GM12878 (cell line): ENCODE results near the gene CRAMP1. TPM values are rescaled to one million over a fixed set of nuclear protein-coding genes. Genes with fewer than 3 reads are reported as not detected.

Experiments used
- ATAC-seq: fragments of 200-7000 bp; cut with Tn5 transposase; 3 replicates; pipeline ENCODE4 v1.9.1; 2020; ENCODE audit warnings: mild to moderate bottlenecking, moderate library complexity
- BruUV-seq: library from RNA; stranded (reverse); fragments of 400-500 nt; replicated peaks from 2 replicates; lab custom pipeline; 2021; lab: Mats Ljungman, UMichigan
- CTCF ChIA-PET: fragments of 300-600 bp; sonication (Branson Sonifier 250); formaldehyde crosslinking; extraction: SDS; loops from one replicate; lab custom pipeline; 2021; ENCODE audit warnings: inconsistent platforms; lab: Yijun Ruan, JAX
- POLR2A ChIA-PET: fragments of 350-600 bp; formaldehyde crosslinking; extraction: SDS; loops from one replicate; lab custom pipeline; 2021; ENCODE audit warnings: inconsistent platforms; lab: Charles Lee
- RAD21 ChIA-PET: fragments of 300-600 bp; sonication (Branson Sonifier 250); formaldehyde crosslinking; loops from one replicate; lab custom pipeline; 2023; ENCODE audit warnings: antibody characterized with exemption; ENCODE audit not compliant: unreplicated experiment; lab: Charles Lee
- SMC1A ChIA-PET: fragments of 300-600 bp; sonication (Branson Sonifier 250); formaldehyde crosslinking; loops from one replicate; lab custom pipeline; 2023; ENCODE audit not compliant: unreplicated experiment, uncharacterized antibody; lab: Charles Lee
- DNase-seq: peaks from one replicate; pipeline ENCODE4 v3.0.0-alpha.2; 2011; ENCODE audit warnings: low read depth, low spot score
- FAIRE-seq: peaks from 3 replicates; lab custom pipeline; 2011; peaks lifted over from hg19 to GRCh38; lab: Jason Lieb, UNC
- H2AFZ ChIP-seq: 2 replicates; pipeline ENCODE4 v1.6.0; 2011; ENCODE audit warnings: low read depth, low read length, control low read depth; ENCODE audit not compliant: control insufficient read depth
- H3K27ac ChIP-seq: 2 replicates; pipeline ENCODE4 v1.5.1; 2011; ENCODE audit warnings: control low read depth; ENCODE audit not compliant: control insufficient read depth, insufficient read depth
- H3K27me3 ChIP-seq, 2 experiments: replicated peaks in 1 of 2; 2 replicates each; pipeline versions ENCODE4 v1.6.0 to v1.6.1; 2011; ENCODE audit warnings: low read length in 1 of 2; ENCODE audit not compliant: control insufficient read depth in 2 of 2, insufficient read depth in 2 of 2
- H3K36me3 ChIP-seq, 2 experiments: 2 replicates each; pipeline ENCODE4 v1.5.1; 2011; ENCODE audit warnings: low read length in 1 of 2; ENCODE audit not compliant: control insufficient read depth in 2 of 2, insufficient read depth in 2 of 2
- H3K4me1 ChIP-seq: 2 replicates; pipeline ENCODE4 v1.6.1; 2011; ENCODE audit warnings: mild to moderate bottlenecking, low read length, moderate library complexity, mixed read lengths; ENCODE audit not compliant: control insufficient read depth, insufficient read depth
- H3K4me2 ChIP-seq: 2 replicates; pipeline ENCODE4 v1.6.0; 2011; ENCODE audit warnings: control low read depth; ENCODE audit not compliant: control insufficient read depth, insufficient read depth
- H3K4me3 ChIP-seq: fragments of 200-600 bp; sonication (generic); 2 replicates; pipeline ENCODE4 v1.5.1; 2016
- H3K79me2 ChIP-seq: 2 replicates; pipeline ENCODE4 v1.6.0; 2011; ENCODE audit warnings: low read length; ENCODE audit not compliant: control insufficient read depth, insufficient read depth
- H3K9ac ChIP-seq: 2 replicates; pipeline ENCODE4 v1.8.0; 2011; ENCODE audit warnings: low read length, control low read depth, mixed read lengths; ENCODE audit not compliant: control insufficient read depth, insufficient read depth
- H3K9me3 ChIP-seq: replicated peaks from 3 replicates; pipeline ENCODE4 v1.5.1; 2011; ENCODE audit warnings: mild to moderate bottlenecking, low read length; ENCODE audit not compliant: control insufficient read depth, insufficient read depth
- H4K20me1 ChIP-seq: 2 replicates; pipeline ENCODE4 v1.6.0; 2011; ENCODE audit not compliant: control insufficient read depth, insufficient read depth
- ATF7 ChIP-seq: fragments of 450-650 bp; IDR thresholded peaks from 2 replicates; pipeline ENCODE4 v1.6.1; 2016; ENCODE audit warnings: low read depth, mild to moderate bottlenecking
- CBX3 ChIP-seq: fragments of 200-600 bp; sonication (generic); IDR thresholded peaks from 2 replicates; pipeline ENCODE4 v1.6.1; 2016; ENCODE audit warnings: low read depth, borderline replicate concordance
- ESRRA ChIP-seq: IDR thresholded peaks from 2 replicates; pipeline ENCODE4 v1.6.1; 2012; ENCODE audit warnings: mild to moderate bottlenecking, low read length, improper control_type of control experiment
- HDAC2 ChIP-seq: fragments of 200-600 bp; sonication (generic); IDR thresholded peaks from 2 replicates; pipeline ENCODE4 v1.6.1; 2017
- IRF3 ChIP-seq: fragments of 450-650 bp; IDR thresholded peaks from 2 replicates; pipeline ENCODE4 v1.6.1; 2014; ENCODE audit warnings: mild to moderate bottlenecking
- KDM1A ChIP-seq: fragments of 200-600 bp; sonication (generic); IDR thresholded peaks from 2 replicates; pipeline ENCODE4 v1.6.1; 2016; ENCODE audit warnings: borderline replicate concordance
- MXI1 ChIP-seq: fragments of 150-350 bp; IDR thresholded peaks from 2 replicates; pipeline ENCODE4 v1.6.1; 2011; ENCODE audit warnings: low read depth, mild to moderate bottlenecking, inconsistent platforms, low read length, improper control_type of control experiment
- POLR2AphosphoS2 ChIP-seq: IDR thresholded peaks from 2 replicates; pipeline ENCODE4 v1.6.1; 2011; ENCODE audit warnings: low read depth, mild to moderate bottlenecking, low read length, improper control_type of control experiment, moderate library complexity
- RELA ChIP-seq: fragments of 450-650 bp; IDR thresholded peaks from 2 replicates; pipeline ENCODE4 v1.8.0; 2014; ENCODE audit warnings: borderline replicate concordance; ENCODE audit not compliant: partially characterized antibody
- RFX5 ChIP-seq: IDR thresholded peaks from 2 replicates; pipeline ENCODE4 v1.6.1; 2011; ENCODE audit warnings: low read depth, low read length, improper control_type of control experiment
- RUNX3 ChIP-seq: IDR thresholded peaks from 2 replicates; pipeline ENCODE4 v1.6.1; 2012; ENCODE audit warnings: low read length, inconsistent platforms
- SMAD1 ChIP-seq: fragments of 450-650 bp; IDR thresholded peaks from 2 replicates; pipeline ENCODE4 v1.6.1; 2018; ENCODE audit warnings: mild to moderate bottlenecking, low read depth; ENCODE audit not compliant: partially characterized antibody
- TCF7 ChIP-seq: IDR thresholded peaks from 2 replicates; pipeline ENCODE4 v1.6.1; 2014; ENCODE audit warnings: antibody characterized with exemption, borderline replicate concordance
- ZNF24 ChIP-seq: fragments of 450-650 bp; IDR thresholded peaks from 2 replicates; pipeline ENCODE4 v1.6.1; 2017; ENCODE audit warnings: antibody characterized with exemption, mild to moderate bottlenecking
- ZNF384 ChIP-seq: IDR thresholded peaks from 2 replicates; pipeline ENCODE4 v1.6.1; 2012; ENCODE audit warnings: low read depth, mild to moderate bottlenecking, low read length, improper control_type of control experiment, borderline replicate concordance
- WGBS: methylation state at CpG from one replicate; pipeline ENCODE4 v1.1.6; 2016; ENCODE audit warnings: low lambda C conversion rate; ENCODE audit not compliant: insufficient replicate concordance, insufficient coverage; ENCODE audit errors: missing lambda C conversion rate; 5-methylcytosine and 5-hydroxymethylcytosine counted together
- in situ Hi-C: fragments of 300-500 bp; cut with MboI; formaldehyde crosslinking; loops from 9 replicates; pipeline ENCODE4 v1.14.3; 2018; ENCODE audit warnings: mixed read lengths
- intact Hi-C: fragments of 100-400 bp; cut with micrococcal nuclease; formaldehyde crosslinking; loops from one replicate; pipeline ENCODE4 v1.14.2; 2022; ENCODE audit not compliant: unreplicated experiment
- polyA plus RNA-seq, 11 experiments: library from polyadenylated mRNA; depleted of rRNA in 4 of 11; unstranded in 6 of 11; stranded (reverse) in 5 of 11; fragments of >200 nt; fragmentation: Nextera tagmentation in 4 of 11; fragmentation: Illumina TruSeq in 1 of 11; extraction: Ambion mirVana in 4 of 11; extraction: Trizol in 1 of 11; gene quantifications; 1 replicate in 1 of 11; 2 replicates in 10 of 11; pipeline versions ENCODE4 v1.2.1 to v1.2.3, GENCODE V29; 2011 to 2016; ENCODE audit warnings: inconsistent platforms in 2 of 11, missing spikeins in 2 of 11, low read depth in 1 of 11
- total RNA-seq, 4 experiments: library from RNA; depleted of rRNA in 3 of 4; stranded (reverse); fragments of >200 nt in 3 of 4; fragmentation: Illumina TruSeq in 1 of 4; extraction: Trizol in 1 of 4; gene quantifications; 2 replicates each; pipeline versions ENCODE4 v1.2.1 to v1.2.3, GENCODE V29; 2013 to 2021
- TF ChIP-seq, protein P1 (sequence below): fragments of 450-650 bp; IDR thresholded peaks from 2 replicates; pipeline ENCODE4 v1.6.1; 2017; ENCODE audit warnings: mild to moderate bottlenecking, moderate library complexity
- TF ChIP-seq, protein P2 (sequence below): IDR thresholded peaks from 2 replicates; pipeline ENCODE4 v1.6.1; 2012; ENCODE audit warnings: low read depth, low read length, improper control_type of control experiment

CRAMP1 gene
- total and polyA plus RNA-seq, 10 of the 15 experiments (the other 5 are each of a cell fraction or from before 2014, with no cell fraction given), result 0.37 to 9.8 (median 3.9) TPM

GRCh38 chr16:1639282-1639681 is 27.1 kb downstream of the CRAMP1 start (continued):
- TF ChIP-seq, protein P1, sequence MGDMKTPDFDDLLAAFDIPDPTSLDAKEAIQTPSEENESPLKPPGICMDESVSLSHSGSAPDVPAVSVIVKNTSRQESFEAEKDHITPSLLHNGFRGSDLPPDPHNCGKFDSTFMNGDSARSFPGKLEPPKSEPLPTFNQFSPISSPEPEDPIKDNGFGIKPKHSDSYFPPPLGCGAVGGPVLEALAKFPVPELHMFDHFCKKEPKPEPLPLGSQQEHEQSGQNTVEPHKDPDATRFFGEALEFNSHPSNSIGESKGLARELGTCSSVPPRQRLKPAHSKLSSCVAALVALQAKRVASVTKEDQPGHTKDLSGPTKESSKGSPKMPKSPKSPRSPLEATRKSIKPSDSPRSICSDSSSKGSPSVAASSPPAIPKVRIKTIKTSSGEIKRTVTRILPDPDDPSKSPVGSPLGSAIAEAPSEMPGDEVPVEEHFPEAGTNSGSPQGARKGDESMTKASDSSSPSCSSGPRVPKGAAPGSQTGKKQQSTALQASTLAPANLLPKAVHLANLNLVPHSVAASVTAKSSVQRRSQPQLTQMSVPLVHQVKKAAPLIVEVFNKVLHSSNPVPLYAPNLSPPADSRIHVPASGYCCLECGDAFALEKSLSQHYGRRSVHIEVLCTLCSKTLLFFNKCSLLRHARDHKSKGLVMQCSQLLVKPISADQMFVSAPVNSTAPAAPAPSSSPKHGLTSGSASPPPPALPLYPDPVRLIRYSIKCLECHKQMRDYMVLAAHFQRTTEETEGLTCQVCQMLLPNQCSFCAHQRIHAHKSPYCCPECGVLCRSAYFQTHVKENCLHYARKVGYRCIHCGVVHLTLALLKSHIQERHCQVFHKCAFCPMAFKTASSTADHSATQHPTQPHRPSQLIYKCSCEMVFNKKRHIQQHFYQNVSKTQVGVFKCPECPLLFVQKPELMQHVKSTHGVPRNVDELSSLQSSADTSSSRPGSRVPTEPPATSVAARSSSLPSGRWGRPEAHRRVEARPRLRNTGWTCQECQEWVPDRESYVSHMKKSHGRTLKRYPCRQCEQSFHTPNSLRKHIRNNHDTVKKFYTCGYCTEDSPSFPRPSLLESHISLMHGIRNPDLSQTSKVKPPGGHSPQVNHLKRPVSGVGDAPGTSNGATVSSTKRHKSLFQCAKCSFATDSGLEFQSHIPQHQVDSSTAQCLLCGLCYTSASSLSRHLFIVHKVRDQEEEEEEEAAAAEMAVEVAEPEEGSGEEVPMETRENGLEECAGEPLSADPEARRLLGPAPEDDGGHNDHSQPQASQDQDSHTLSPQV, result no peak
- TF ChIP-seq IRF3, result no peak
- no peak for TF ChIP-seq ZNF384
- TF ChIP-seq, all 136 proteins: peak for 0

GRCh38 chr16:1639860-1640259 is 27.7 kb downstream of the CRAMP1 start:
- no peak for FAIRE-seq
- Histone ChIP-seq H3K79me2 (no peaks in the 10 kb centered on the region), H3K9ac (no peak overlapping the region), H2AFZ (no peak overlapping the region), H3K4me3 (no peak overlapping the region), H3K9me3 (no peaks in the 10 kb centered on the region), H3K27me3 (no peaks in the 10 kb centered on the region), H3K27ac (no peak overlapping the region), H4K20me1 (no peaks in the 10 kb centered on the region), H3K4me2 (no peak overlapping the region), H3K36me3 (peaks cover 3 to 39% of the 10 kb centered on the region in 2 experiments; a peak in 3 of 4 replicates), H3K4me1 (no peaks in the 10 kb centered on the region)
- in situ Hi-C loops, result no loop called here
- 93% methylated on average over 11 of the region's 11 CpGs for WGBS
- SMC1A ChIA-PET, result no interaction called here
- no peak for ATAC-seq
- POLR2A ChIA-PET, result no interaction called here
- no TSS peak for BruUV-seq
- TF ChIP-seq SMAD1 (no peak), ATF7 (no peak), TCF7 (no peak), RUNX3 (no peak), ZNF24 (no peak), KDM1A (no peak), ESRRA (no peak), RELA (no peak), POLR2AphosphoS2 (no peak), HDAC2 (no peak), CBX3 (no peak), MXI1 (no peak), RFX5 (no peak)
- TF ChIP-seq, protein P2, sequence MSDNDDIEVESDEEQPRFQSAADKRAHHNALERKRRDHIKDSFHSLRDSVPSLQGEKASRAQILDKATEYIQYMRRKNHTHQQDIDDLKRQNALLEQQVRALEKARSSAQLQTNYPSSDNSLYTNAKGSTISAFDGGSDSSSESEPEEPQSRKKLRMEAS, result no peak
- RAD21 ChIA-PET, result no interaction called here
- DNase-seq, result no peak
- intact Hi-C loops, result no loop called here
- CTCF ChIA-PET, result no interaction called here
